ENCODE results near the gene SHPK. TPM values are rescaled to one million over a fixed set of nuclear protein-coding genes. Genes with fewer than 3 reads are reported as not detected.

The SHPK gene, protein sequence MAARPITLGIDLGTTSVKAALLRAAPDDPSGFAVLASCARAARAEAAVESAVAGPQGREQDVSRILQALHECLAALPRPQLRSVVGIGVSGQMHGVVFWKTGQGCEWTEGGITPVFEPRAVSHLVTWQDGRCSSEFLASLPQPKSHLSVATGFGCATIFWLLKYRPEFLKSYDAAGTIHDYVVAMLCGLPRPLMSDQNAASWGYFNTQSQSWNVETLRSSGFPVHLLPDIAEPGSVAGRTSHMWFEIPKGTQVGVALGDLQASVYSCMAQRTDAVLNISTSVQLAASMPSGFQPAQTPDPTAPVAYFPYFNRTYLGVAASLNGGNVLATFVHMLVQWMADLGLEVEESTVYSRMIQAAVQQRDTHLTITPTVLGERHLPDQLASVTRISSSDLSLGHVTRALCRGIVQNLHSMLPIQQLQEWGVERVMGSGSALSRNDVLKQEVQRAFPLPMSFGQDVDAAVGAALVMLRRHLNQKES
- 8.8 TPM for total RNA-seq
- 1 to 10 TPM; 6.3 to 9.3 (median 7.5) TPM for polyA plus RNA-seq (ENCODE audit: insufficient read depth in 1 of 8, insufficient read length in 8 of 8, low replicate concordance in 1 of 8)
- long read RNA-seq, donor 1, transcript SHPK-201 (7 exons, 3,838 nt) = major isoform, 5 of 5 reads
- long read RNA-seq, donor 1, partial matches to known transcripts = 0 of 5 reads
- long read RNA-seq, donor 1, other reads (novel, unspliced or antisense) = 0 of 5 reads
- long read RNA-seq, donor 2 = 0 reads
- long read RNA-seq, donor 3, partial matches to known transcripts = 0 of 3 reads
- long read RNA-seq, donor 3, other reads (novel, unspliced or antisense) = 0 of 3 reads
- long read RNA-seq, donor 4 = 0 reads
- long read RNA-seq, donor 5, partial matches to known transcripts = 0 of 3 reads
- long read RNA-seq, donor 5, other reads (novel, unspliced or antisense) = 0 of 3 reads
- long read RNA-seq, donor 6, transcript SHPK-201 (7 exons, 3,838 nt) = major isoform, 6 of 6 reads
- long read RNA-seq, donor 6, partial matches to known transcripts = 0 of 6 reads
- long read RNA-seq, donor 6, other reads (novel, unspliced or antisense) = 0 of 6 reads
- long read RNA-seq, donor 7, transcript SHPK-201 (7 exons, 3,838 nt) = major isoform, 8 of 8 reads
- long read RNA-seq, donor 7, partial matches to known transcripts = 0 of 8 reads
- long read RNA-seq, donor 7, other reads (novel, unspliced or antisense) = 0 of 8 reads
- long read RNA-seq, donor 8 = 0 reads
- long read RNA-seq, donor 9 = 0 reads
- long read RNA-seq, donor 10, partial matches to known transcripts = 0 of 1 reads
- long read RNA-seq, donor 10, other reads (novel, unspliced or antisense) = 0 of 1 reads
- long read RNA-seq, donor 11, partial matches to known transcripts = 0 of 1 reads
- long read RNA-seq, donor 11, other reads (novel, unspliced or antisense) = 0 of 1 reads

- Histone ChIP-seq H3K4me3 (ENCODE audit: low read length) (peak within 1 kb of the TSS; percentile 56), H3K27me3 (ENCODE audit: control insufficient read depth, insufficient read depth, low read length) (no peaks in the 10 kb centered on the region), H3K4me1 (ENCODE audit: control insufficient read depth, insufficient read depth, low read length) (peaks cover 19% of the 10 kb centered on the region), H3K36me3 (ENCODE audit: control insufficient read depth, insufficient read depth, low read length) (peaks cover 14% of the 10 kb centered on the region), H3K9me3 (replicated peaks; ENCODE audit: control insufficient read depth, low read depth, low read length) (no peaks in the 10 kb centered on the region), H3K27ac (ENCODE audit: low read length) (peak within 1 kb of the TSS; percentile 99)
- 0% methylated on average over 68 of the region's 68 CpGs for WGBS (ENCODE audit: insufficient coverage)
- peak; percentile 99 for DNase-seq
Observed at GRCh38 chr17:3636154-3636907, at the start of gene SHPK, which contains the start of gene CTNS. Gene SHPK, minus strand, starts transcription at chr17:3636250. Its CDS starts 31 bp downstream, at chr17:3636219. Gene CTNS, plus strand, starts transcription at chr17:3636760. Its CDS starts 3,447 bp downstream, at chr17:3640207.

GRCh38 chr17:3685174-3685573, 49.1 kb upstream of the SHPK start:
- peaks cover 11% of the 10 kb centered on the region for H3K4me1 ChIP-seq (ENCODE audit: control insufficient read depth, insufficient read depth, low read length)
- H3K4me3 ChIP-seq (ENCODE audit: low read length) = no peak overlapping the region
- WGBS (ENCODE audit: insufficient coverage) = 41% methylated on average over 4 of the region's 13 CpGs
- no peaks in the 10 kb centered on the region for H3K36me3 ChIP-seq (ENCODE audit: control insufficient read depth, insufficient read depth, low read length)
- peaks cover 12% of the 10 kb centered on the region for H3K27me3 ChIP-seq (ENCODE audit: control insufficient read depth, insufficient read depth, low read length)
- no peak for DNase-seq
- H3K9me3 ChIP-seq (replicated peaks; ENCODE audit: control insufficient read depth, low read depth, low read length) = no peaks in the 10 kb centered on the region
- no peak overlapping the region for H3K27ac ChIP-seq (ENCODE audit: low read length)

GRCh38 chr17:3683054-3683511, 47.0 kb upstream of the SHPK start:
- no peak overlapping the region for H3K27ac ChIP-seq (ENCODE audit: low read length)
- no peak for DNase-seq
- no peaks in the 10 kb centered on the region for H3K9me3 ChIP-seq (replicated peaks; ENCODE audit: control insufficient read depth, low read depth, low read length)
- no peak overlapping the region for H3K4me3 ChIP-seq (ENCODE audit: low read length)
- H3K27me3 ChIP-seq (ENCODE audit: control insufficient read depth, insufficient read depth, low read length) = peaks cover 12% of the 10 kb centered on the region
- 57% methylated on average over 6 of the region's 10 CpGs for WGBS (ENCODE audit: insufficient coverage)
- H3K36me3 ChIP-seq (ENCODE audit: control insufficient read depth, insufficient read depth, low read length) = no peaks in the 10 kb centered on the region
- peaks cover 8% of the 10 kb centered on the region for H3K4me1 ChIP-seq (ENCODE audit: control insufficient read depth, insufficient read depth, low read length)

GRCh38 chr17:3682033-3682432, 46.0 kb upstream of the SHPK start:
- DNase-seq = no peak

GRCh38 chr17:3681565-3681964, 45.5 kb upstream of the SHPK start:
- H3K9me3 ChIP-seq (replicated peaks; ENCODE audit: control insufficient read depth, low read depth, low read length) = no peaks in the 10 kb centered on the region
- peaks cover 4% of the 10 kb centered on the region for H3K36me3 ChIP-seq (ENCODE audit: control insufficient read depth, insufficient read depth, low read length)
- peaks cover 11% of the 10 kb centered on the region for H3K27me3 ChIP-seq (ENCODE audit: control insufficient read depth, insufficient read depth, low read length)
- 71% methylated on average over 14 of the region's 20 CpGs for WGBS (ENCODE audit: insufficient coverage)
- no peak for DNase-seq
- no peak overlapping the region for H3K27ac ChIP-seq (ENCODE audit: low read length)
- no peak overlapping the region for H3K4me3 ChIP-seq (ENCODE audit: low read length)
- peaks cover 6% of the 10 kb centered on the region for H3K4me1 ChIP-seq (ENCODE audit: control insufficient read depth, insufficient read depth, low read length)

More at GRCh38 chr17:3682033-3682432, 46.0 kb upstream of the SHPK start:
- 85% methylated on average over 12 of the region's 12 CpGs for WGBS (ENCODE audit: insufficient coverage)
- Histone ChIP-seq H3K27me3 (ENCODE audit: control insufficient read depth, insufficient read depth, low read length) (peaks cover 11% of the 10 kb centered on the region), H3K36me3 (ENCODE audit: control insufficient read depth, insufficient read depth, low read length) (peaks cover 4% of the 10 kb centered on the region), H3K27ac (ENCODE audit: low read length) (no peak overlapping the region), H3K4me3 (ENCODE audit: low read length) (no peak overlapping the region), H3K4me1 (ENCODE audit: control insufficient read depth, insufficient read depth, low read length) (peaks cover 6% of the 10 kb centered on the region), H3K9me3 (replicated peaks; ENCODE audit: control insufficient read depth, low read depth, low read length) (no peaks in the 10 kb centered on the region)

GRCh38 chr17:3681057-3681456, 45.0 kb upstream of the SHPK start:
- no peaks in the 10 kb centered on the region for H3K9me3 ChIP-seq (replicated peaks; ENCODE audit: control insufficient read depth, low read depth, low read length)
- no peak for DNase-seq
- WGBS (ENCODE audit: insufficient coverage) = 88% methylated on average over 11 of the region's 12 CpGs
- no peak overlapping the region for H3K4me3 ChIP-seq (ENCODE audit: low read length)
- peaks cover 6% of the 10 kb centered on the region for H3K4me1 ChIP-seq (ENCODE audit: control insufficient read depth, insufficient read depth, low read length)
- peaks cover 11% of the 10 kb centered on the region for H3K27me3 ChIP-seq (ENCODE audit: control insufficient read depth, insufficient read depth, low read length)
- peaks cover 4% of the 10 kb centered on the region for H3K36me3 ChIP-seq (ENCODE audit: control insufficient read depth, insufficient read depth, low read length)
- H3K27ac ChIP-seq (ENCODE audit: low read length) = no peak overlapping the region

- no peaks in the 10 kb centered on the region for H3K9me3 ChIP-seq (replicated peaks; ENCODE audit: control insufficient read depth, low read depth, low read length)
- WGBS (ENCODE audit: insufficient coverage) = 46% methylated on average over 20 of the region's 20 CpGs
- H3K27ac ChIP-seq (ENCODE audit: low read length) = no peak overlapping the region
- no peaks in the 10 kb centered on the region for H3K4me1 ChIP-seq (ENCODE audit: control insufficient read depth, insufficient read depth, low read length)
- peaks cover 7% of the 10 kb centered on the region for H3K27me3 ChIP-seq (ENCODE audit: control insufficient read depth, insufficient read depth, low read length)
- no peak overlapping the region for H3K4me3 ChIP-seq (ENCODE audit: low read length)
- no peak for DNase-seq
- H3K36me3 ChIP-seq (ENCODE audit: control insufficient read depth, insufficient read depth, low read length) = peaks cover 4% of the 10 kb centered on the region
Observed at GRCh38 chr17:3679531-3680126, 43.6 kb upstream of the SHPK start.

DNA sequence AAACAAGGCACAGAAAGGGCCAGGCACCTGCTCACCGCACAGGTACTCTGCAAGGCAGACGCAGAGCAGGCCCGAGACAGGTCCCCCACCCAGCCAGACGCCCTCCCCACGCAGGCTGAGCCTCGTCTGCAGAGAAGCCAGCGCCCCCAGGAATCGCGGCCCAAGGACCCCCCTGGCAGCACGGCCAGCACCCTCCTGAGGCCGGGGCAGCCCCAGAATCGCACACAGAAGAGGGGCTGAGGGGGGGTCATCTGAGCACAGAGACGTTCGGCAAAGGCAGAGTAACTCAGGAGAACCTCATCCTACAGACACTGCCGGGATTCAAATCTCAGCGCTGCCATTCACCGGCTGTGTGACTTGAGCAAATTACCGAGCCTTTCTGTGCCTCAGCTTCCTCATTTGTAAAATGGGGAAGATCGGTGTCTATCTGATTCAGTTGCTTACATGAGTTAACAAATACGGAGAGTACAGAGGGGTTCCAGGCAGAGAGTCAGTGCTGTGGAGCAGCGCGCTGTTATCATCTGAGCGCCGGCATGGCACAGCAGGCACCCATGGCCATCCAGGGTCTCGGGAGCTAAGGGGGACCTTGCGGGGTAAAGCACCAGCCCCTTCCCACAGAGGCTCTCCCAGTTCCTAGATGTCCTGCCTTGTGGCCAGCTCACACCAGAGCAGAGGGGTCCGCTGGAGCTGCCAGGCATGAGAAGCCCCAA, 42.9 kb upstream of the SHPK start:
- no peak for DNase-seq
- WGBS (ENCODE audit: insufficient coverage) = 87% methylated on average over 17 of the region's 27 CpGs
- H3K36me3 ChIP-seq (ENCODE audit: control insufficient read depth, insufficient read depth, low read length) = peaks cover 4% of the 10 kb centered on the region
- no peaks in the 10 kb centered on the region for H3K9me3 ChIP-seq (replicated peaks; ENCODE audit: control insufficient read depth, low read depth, low read length)
- H3K27ac ChIP-seq (ENCODE audit: low read length) = no peak overlapping the region
- H3K27me3 ChIP-seq (ENCODE audit: control insufficient read depth, insufficient read depth, low read length) = peaks cover 2% of the 10 kb centered on the region
- H3K4me3 ChIP-seq (ENCODE audit: low read length) = no peak overlapping the region
- H3K4me1 ChIP-seq (ENCODE audit: control insufficient read depth, insufficient read depth, low read length) = no peaks in the 10 kb centered on the region
